Right lobe of liver (tissue), 4 donors: Measurements from ENCODE around the gene KL.

Experiments
- POLR2A ChIP-seq: fragments of 450-650 bp; IDR thresholded peaks from one replicate; pipeline ENCODE4 v1.6.1; 2017; ENCODE audit warnings: antibody characterized with exemption, mild to moderate bottlenecking
- TF ChIP-seq, protein P1 (sequence below), 4 donors: fragments of 200-600 bp in 3 of 4; fragments of 450-650 bp in 1 of 4; IDR thresholded peaks; one replicate each; pipeline versions ENCODE4 v1.5.1 to v1.8.0; 2016 to 2022; ENCODE audit warnings: antibody characterized with exemption in 4 of 4, mild to moderate bottlenecking in 2 of 4
- donor health status: DM: no; HTN: no; CAD: no.
- donor health status: DM: no; HTN: no; CAD: no.
- donor health status: DM: no; HTN: yes; CAD: no.

GRCh38 chr13:33025220-33025744 is 9.1 kb downstream of the KL start:
- no peak for TF ChIP-seq POLR2A
- TF ChIP-seq, protein P1, sequence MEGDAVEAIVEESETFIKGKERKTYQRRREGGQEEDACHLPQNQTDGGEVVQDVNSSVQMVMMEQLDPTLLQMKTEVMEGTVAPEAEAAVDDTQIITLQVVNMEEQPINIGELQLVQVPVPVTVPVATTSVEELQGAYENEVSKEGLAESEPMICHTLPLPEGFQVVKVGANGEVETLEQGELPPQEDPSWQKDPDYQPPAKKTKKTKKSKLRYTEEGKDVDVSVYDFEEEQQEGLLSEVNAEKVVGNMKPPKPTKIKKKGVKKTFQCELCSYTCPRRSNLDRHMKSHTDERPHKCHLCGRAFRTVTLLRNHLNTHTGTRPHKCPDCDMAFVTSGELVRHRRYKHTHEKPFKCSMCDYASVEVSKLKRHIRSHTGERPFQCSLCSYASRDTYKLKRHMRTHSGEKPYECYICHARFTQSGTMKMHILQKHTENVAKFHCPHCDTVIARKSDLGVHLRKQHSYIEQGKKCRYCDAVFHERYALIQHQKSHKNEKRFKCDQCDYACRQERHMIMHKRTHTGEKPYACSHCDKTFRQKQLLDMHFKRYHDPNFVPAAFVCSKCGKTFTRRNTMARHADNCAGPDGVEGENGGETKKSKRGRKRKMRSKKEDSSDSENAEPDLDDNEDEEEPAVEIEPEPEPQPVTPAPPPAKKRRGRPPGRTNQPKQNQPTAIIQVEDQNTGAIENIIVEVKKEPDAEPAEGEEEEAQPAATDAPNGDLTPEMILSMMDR (IDR thresholded peaks at IDR 0.05) = no peak
